Measurements from ENCODE around the gene FAM89B.

FAM89B gene

DNA sequence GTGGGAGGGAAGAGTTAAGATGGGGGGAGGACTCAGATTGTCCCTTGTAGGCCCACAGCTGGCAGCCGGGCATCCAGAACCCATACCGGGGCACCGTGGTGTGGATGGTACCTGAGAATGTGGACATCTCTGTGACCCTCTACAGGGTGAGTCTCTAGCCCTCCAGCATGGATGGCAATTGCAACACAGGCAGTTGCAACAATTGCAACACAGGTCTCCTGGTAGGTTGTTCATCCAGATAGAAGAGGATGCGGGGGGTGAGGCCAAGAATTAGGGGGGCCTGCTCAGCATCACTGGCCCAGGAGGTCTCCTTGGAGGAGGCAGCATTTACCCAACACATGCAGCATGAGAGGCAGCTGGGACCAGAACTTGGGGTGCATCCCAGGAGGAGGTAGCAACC lies 7.0 kb downstream of the FAM89B start:
- H3K9ac ChIP-seq (ENCODE audit: low read depth, low read length), result no peak overlapping the region
- no peaks in the 10 kb centered on the region for H3K36me3 ChIP-seq (ENCODE audit: insufficient read depth, low read length)
- peaks cover 11% of the 10 kb centered on the region; the same call in 1 of the 2 replicates for H3K4me1 ChIP-seq (ENCODE audit: insufficient read depth, low read length)
- no peaks in the 10 kb centered on the region for H3K9me3 ChIP-seq (ENCODE audit: control insufficient read depth, insufficient read depth, low read length)

DNA sequence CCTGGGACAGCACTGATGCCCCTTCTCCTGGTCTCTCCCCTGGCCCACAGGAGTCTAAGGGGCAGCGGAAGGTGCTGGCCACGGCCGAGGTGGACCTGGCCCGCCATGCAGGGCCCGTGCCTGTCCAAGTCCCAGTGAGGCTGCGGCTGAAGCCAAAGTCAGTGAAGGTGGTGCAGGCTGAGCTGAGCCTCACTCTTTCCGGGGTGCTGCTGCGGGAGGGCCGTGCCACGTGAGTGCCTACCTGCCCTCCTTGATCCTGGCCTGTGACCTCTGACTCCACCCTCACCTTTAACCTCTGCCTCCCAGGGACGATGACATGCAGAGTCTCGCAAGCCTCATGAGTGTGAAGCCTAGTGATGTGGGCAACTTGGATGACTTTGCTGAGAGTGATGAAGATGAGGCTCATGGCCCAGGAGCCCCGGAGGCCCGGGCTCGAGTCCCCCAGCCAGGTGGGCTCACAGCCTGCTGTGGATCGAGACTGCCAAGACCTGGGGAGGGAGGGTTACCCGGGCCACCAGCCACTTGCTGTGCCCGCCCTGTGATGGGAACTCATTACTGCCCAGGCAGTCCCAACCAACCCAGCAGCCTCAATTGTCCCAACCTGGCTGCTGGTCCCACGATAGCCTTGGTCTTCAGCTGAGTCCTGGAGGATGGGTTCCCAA lies 7.8 kb downstream of the FAM89B start:
- no peaks in the 10 kb centered on the region for H3K36me3 ChIP-seq (ENCODE audit: insufficient read depth, low read length)
- H3K9me3 ChIP-seq (ENCODE audit: control insufficient read depth, insufficient read depth, low read length), result no peaks in the 10 kb centered on the region
- H3K9ac ChIP-seq (ENCODE audit: low read depth, low read length), result no peak overlapping the region
- peaks cover 8% of the 10 kb centered on the region; the same call in 1 of the 2 replicates for H3K4me1 ChIP-seq (ENCODE audit: insufficient read depth, low read length)

DNA sequence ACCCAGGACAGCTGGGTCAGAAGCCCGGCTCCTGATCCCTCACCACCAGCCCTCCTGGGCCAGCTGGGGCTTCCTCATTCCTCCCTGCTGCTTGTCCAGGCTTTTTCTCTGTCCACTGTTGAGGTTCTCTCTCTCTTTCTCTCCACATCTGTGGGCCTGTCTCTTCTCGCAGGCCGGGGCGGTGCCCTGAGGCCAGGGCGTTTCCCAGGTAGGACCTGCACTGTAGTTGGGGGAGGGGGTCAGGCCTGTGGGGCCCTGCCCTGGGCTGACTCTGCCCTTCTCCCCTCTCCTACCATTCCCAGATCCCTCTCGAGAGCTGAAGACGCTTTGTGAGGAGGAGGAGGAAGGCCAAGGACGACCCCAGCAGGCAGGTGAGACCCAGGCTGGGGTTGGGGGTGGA lies 8.4 kb downstream of the FAM89B start:
- H3K9ac ChIP-seq (ENCODE audit: low read depth, low read length), result no peak overlapping the region
- peaks cover 4% of the 10 kb centered on the region; the same call in 1 of the 2 replicates for H3K4me1 ChIP-seq (ENCODE audit: insufficient read depth, low read length)
- H3K9me3 ChIP-seq (ENCODE audit: control insufficient read depth, insufficient read depth, low read length), result no peaks in the 10 kb centered on the region
- H3K36me3 ChIP-seq (ENCODE audit: insufficient read depth, low read length), result no peaks in the 10 kb centered on the region

DNA sequence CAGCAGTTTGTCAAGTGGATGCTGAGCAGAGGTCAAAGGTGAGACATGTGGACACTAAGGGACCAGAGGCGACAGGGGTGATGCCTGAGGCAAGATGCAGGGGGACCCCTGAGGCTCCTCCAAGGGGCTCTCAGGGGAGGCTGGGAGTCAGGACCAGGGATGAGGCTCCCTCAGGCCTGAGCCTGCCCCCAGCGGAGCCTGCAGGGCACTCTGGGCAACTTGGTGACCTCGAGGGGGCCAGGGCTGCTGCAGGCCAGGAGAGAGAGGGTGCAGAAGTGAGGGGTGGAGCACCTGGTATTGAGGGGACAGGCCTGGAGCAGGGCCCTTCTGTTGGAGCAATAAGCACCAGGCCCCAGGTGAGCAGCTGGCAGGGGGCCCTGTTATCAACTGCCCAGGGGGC lies 9.6 kb downstream of the FAM89B start:
- Histone ChIP-seq H3K9me3 (ENCODE audit: control insufficient read depth, insufficient read depth, low read length) (no peaks in the 10 kb centered on the region), H3K4me1 (ENCODE audit: insufficient read depth, low read length) (peaks cover 8% of the 10 kb centered on the region; the same call in 1 of the 2 replicates), H3K9ac (ENCODE audit: low read depth, low read length) (no peak overlapping the region), H3K36me3 (ENCODE audit: insufficient read depth, low read length) (no peaks in the 10 kb centered on the region)

DNA sequence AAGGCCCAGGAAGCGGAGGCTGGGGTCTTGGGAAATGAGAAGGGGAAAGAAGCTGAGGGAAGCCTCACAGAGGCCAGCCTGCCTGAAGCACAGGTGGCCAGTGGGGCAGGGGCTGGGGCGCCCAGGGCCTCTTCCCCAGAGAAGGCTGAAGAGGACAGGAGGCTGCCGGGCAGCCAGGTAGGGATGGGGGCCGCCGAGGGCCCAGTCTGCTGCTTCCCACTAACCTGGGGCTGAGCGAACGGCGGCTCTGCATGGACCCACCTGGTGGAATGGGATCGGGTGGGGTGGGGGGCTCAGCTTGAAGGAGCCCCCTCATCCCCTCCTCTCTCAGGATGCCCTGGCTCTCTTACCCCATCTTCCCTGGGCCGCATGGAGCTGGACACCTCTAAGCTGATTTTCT lies 11.3 kb downstream of the FAM89B start:
- peaks cover 18% of the 10 kb centered on the region; the same call in 1 of the 2 replicates for H3K4me1 ChIP-seq (ENCODE audit: insufficient read depth, low read length)
- H3K36me3 ChIP-seq (ENCODE audit: insufficient read depth, low read length), result no peaks in the 10 kb centered on the region
- H3K9ac ChIP-seq (ENCODE audit: low read depth, low read length), result no peak overlapping the region
- no peaks in the 10 kb centered on the region for H3K9me3 ChIP-seq (ENCODE audit: control insufficient read depth, insufficient read depth, low read length)

DNA sequence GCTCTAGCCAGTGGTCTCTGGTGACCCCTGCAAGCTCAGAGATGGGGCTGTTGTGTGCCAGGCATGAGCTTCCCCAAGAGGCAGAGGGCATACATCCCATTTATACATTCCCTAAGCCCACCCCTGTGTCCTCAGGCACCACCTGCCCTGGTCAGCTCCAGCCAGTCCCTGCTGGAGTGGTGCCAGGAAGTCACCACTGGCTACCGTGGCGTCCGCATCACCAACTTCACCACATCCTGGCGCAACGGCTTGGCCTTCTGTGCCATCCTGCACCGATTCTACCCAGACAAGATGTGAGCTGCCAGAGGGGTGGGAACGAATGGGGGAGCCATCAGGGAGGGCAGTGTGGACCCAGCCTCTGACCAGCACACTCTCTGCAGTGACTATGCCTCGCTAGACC lies 11.8 kb downstream of the FAM89B start:
- Histone ChIP-seq H3K9me3 (ENCODE audit: control insufficient read depth, insufficient read depth, low read length) (no peaks in the 10 kb centered on the region), H3K36me3 (ENCODE audit: insufficient read depth, low read length) (no peaks in the 10 kb centered on the region), H3K4me1 (ENCODE audit: insufficient read depth, low read length) (peaks cover 18% of the 10 kb centered on the region; the same call in 1 of the 2 replicates), H3K9ac (ENCODE audit: low read depth, low read length) (no peak overlapping the region)

DNA sequence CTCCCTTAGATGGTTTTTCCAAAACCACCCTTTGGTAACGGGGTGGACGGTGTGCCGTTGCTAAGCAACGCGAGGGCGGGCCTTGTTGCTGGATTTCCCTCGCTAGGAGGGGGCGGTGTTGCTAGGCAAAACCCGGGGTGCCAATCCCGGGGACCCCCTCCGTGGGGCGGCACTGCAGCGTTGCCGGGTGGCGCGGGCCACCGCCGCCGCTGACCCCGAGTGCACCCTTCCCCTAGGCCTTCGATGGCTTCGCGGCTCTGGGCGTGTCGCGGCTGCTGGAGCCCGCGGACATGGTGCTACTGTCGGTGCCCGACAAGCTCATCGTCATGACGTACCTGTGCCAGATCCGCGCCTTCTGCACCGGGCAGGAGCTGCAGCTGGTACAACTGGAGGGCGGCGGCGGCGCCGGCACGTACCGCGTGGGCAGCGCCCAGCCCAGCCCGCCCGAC lies 12.4 kb downstream of the FAM89B start:
- Histone ChIP-seq H3K9ac (ENCODE audit: low read depth, low read length) (peak overlapping the region; percentile 47; the same call in 1 of the 2 replicates), H3K9me3 (ENCODE audit: control insufficient read depth, insufficient read depth, low read length) (no peaks in the 10 kb centered on the region), H3K4me1 (ENCODE audit: insufficient read depth, low read length) (peaks cover 18% of the 10 kb centered on the region; the same call in 1 of the 2 replicates), H3K36me3 (ENCODE audit: insufficient read depth, low read length) (no peaks in the 10 kb centered on the region)

DNA sequence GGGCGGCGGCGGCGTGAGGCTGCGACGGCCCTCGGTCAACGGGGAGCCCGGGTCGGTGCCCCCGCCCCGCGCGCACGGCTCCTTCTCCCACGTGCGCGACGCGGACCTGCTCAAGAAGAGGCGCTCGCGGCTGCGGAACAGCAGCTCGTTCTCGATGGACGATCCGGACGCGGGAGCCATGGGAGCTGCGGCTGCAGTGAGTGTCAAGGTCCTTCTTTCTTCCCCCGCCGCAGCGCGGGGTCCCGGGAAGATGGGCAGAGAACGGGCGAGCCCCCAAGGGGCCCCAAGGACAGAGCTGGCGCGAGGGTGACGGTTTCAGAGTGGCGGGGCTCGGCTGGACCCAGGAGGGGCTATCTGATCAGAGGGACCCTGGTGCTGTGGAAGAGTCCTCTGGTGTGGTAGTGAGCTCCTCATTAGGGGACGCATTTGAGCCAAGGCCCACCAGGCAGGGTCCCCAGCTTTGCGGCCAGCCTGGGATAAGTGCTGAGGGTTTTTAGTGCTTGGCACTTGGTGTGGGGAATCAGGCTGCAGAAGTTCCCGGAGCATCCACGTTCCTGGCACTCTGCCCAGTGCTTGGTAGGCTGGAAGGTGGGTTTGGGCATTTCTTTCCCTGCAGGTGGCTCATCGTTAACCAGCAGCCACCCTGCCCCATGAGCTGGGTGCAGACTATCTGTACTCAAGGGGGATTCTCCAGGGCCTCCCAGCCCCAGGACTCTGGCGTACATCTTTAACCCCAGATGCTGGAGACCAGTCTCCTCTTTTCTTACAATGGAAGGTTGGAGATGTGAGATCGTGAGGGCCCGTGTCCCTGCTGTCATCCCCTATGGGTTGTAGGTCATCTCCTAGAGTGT lies 13.3 kb downstream of the FAM89B start:
- Histone ChIP-seq H3K9ac (ENCODE audit: low read depth, low read length) (no peak overlapping the region; the same call in 1 of the 2 replicates), H3K36me3 (ENCODE audit: insufficient read depth, low read length) (no peaks in the 10 kb centered on the region), H3K4me1 (ENCODE audit: insufficient read depth, low read length) (peaks cover 21% of the 10 kb centered on the region; the same call in 1 of the 2 replicates), H3K9me3 (ENCODE audit: control insufficient read depth, insufficient read depth, low read length) (no peaks in the 10 kb centered on the region)

DNA sequence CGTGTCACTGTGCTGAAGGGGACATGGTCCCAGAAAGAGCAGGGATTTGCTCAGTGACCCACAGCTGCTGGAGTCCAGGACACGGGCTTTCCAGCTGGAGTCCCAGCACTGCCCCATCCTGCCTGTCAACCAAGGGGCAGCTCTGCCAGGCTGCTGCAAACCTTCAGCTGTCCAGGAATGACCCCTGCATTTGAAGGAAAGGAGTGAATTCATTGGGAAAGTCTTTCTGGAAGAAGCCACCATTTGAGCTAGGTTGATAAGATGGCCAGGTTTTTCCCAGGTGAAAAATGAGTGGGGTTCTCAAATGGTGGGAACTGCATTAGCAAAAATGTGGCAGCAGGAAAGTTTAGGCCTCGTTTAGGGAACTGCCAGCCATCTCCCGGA lies 13.9 kb downstream of the FAM89B start:
- Histone ChIP-seq H3K4me1 (ENCODE audit: insufficient read depth, low read length) (peaks cover 21% of the 10 kb centered on the region; the same call in 1 of the 2 replicates), H3K9ac (ENCODE audit: low read depth, low read length) (no peak overlapping the region), H3K36me3 (ENCODE audit: insufficient read depth, low read length) (no peaks in the 10 kb centered on the region), H3K9me3 (ENCODE audit: control insufficient read depth, insufficient read depth, low read length) (no peaks in the 10 kb centered on the region)

DNA sequence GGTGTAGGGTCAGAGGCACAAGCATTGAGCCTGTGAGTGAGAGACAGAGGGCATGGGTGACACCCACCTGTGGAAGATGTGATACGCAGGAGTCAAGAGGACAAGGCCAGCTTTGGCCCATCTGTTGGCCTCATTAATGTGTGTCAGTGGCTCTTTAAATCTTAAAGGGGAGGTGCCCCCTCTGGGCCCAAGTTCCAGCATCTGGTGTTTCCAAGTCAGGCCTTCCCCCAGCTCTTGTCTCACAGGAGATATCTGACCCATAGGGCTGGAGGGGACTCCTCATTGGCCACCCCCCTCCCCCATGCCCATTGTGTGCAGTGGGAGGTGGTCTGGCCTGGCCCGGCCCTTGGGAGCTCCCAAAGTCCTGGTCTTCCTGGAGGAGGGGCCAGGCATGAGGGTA lies 14.3 kb downstream of the FAM89B start:
- Histone ChIP-seq H3K9ac (ENCODE audit: low read depth, low read length) (no peak overlapping the region), H3K9me3 (ENCODE audit: control insufficient read depth, insufficient read depth, low read length) (no peaks in the 10 kb centered on the region), H3K36me3 (ENCODE audit: insufficient read depth, low read length) (no peaks in the 10 kb centered on the region), H3K4me1 (ENCODE audit: insufficient read depth, low read length) (peaks cover 21% of the 10 kb centered on the region; the same call in 1 of the 2 replicates)

DNA sequence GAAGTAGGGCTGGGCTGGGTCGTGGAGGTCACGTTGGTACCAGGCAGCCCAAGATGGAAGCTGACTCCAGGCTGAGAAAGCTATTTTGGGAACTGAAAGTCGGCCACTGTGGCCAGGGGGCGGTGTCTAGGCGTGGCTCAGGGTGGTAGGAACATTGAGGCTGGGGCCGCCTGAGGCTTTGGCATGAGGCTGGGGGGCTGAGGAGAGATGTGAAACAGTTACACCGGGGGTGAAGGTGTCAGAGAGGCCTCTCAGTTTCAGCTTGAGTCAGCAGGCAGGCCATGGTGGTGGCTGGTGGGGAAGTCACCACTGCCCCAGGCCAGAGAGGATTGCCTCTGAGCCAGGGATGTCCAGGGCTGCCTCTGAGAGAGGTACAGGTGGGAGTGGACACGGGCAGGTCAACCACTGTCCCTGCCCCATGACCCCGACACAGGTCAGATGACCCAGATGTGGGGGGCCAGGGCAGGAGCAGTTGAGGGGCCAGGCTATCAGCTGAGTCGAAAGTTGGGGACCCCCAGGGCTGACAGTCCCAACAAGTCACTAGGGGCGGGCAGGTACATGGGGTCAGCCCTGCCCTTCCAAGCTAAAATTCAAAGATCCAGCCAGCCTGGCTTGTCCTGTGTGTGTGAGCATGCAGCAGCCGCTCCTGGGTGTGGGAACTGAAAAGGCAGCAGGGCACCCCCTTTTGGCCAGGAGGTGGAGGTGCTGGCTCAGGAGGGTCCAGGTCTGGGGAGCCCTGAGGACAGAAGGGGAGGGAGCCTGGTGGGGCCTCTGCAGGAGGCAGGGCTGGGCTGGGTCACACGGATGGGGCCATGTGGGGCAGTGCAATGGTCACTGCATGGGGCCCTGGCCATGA lies 16.1 kb downstream of the FAM89B start:
- H3K9me3 ChIP-seq (ENCODE audit: control insufficient read depth, insufficient read depth, low read length), result no peaks in the 10 kb centered on the region
- H3K4me1 ChIP-seq (ENCODE audit: insufficient read depth, low read length), result peaks cover 21% of the 10 kb centered on the region; the same call in 1 of the 2 replicates
- H3K9ac ChIP-seq (ENCODE audit: low read depth, low read length), result no peak overlapping the region
- H3K36me3 ChIP-seq (ENCODE audit: insufficient read depth, low read length), result no peaks in the 10 kb centered on the region

DNA sequence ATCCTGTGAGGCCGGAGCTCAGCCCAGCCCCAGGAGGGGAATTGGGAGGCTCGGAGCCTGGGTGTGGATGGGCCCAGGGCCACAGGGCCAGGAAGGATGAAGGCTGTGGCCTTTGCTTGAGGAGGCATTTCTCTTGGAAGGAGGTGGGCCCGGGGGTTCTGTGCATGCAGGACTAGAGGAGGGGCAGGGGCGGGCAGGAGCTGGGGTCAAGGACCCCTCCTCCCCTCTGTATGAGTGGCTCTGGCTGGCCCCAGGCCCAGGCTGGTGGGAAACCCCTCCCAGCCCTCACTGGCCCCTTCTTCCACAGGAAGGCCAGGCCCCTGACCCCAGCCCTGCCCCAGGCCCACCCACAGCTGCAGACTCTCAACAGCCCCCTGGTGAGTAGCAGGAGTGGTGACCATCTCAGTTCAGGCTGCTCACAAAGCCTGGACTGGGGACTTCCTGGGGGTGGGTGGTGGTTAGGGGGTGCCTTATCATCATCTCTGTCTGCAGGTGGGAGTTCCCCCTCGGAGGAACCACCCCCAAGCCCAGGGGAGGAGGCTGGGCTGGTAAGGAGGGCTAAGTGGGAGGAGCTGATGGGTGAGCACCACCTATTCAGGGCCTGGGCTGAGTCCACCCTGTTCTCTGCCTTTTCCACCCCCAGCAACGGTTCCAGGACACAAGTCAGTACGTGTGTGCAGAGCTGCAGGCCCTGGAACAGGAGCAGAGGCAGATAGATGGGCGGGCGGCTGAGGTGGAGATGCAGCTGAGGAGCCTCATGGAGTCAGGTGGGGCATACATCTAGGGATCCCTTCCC lies 17.3 kb downstream of the FAM89B start:
- Histone ChIP-seq H3K4me1 (ENCODE audit: insufficient read depth, low read length) (peaks cover 21% of the 10 kb centered on the region; the same call in 1 of the 2 replicates), H3K9ac (ENCODE audit: low read depth, low read length) (no peak overlapping the region), H3K9me3 (ENCODE audit: control insufficient read depth, insufficient read depth, low read length) (no peaks in the 10 kb centered on the region), H3K36me3 (ENCODE audit: insufficient read depth, low read length) (no peaks in the 10 kb centered on the region)

DNA sequence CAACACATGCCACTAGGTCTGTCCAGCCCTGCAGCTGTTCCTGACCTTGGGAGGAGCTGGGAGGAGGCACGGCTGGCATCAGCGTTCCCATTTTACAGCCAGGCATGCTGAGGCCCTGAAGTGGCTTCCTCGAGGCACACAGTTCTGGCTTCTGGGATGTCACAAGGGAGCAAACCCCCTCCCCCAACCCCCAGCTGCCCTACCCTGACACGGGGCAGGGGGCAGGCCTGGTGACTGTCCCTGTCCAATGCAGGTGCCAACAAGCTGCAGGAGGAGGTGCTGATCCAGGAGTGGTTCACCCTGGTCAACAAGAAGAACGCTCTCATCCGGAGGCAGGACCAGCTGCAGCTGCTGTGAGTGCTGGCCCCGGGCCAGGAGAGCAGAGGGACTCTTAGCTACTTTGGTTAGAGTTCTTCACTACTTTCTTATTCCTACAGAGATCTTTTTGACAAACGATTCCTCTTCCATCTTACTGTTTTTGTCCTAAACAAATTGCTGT lies 18.0 kb downstream of the FAM89B start:
- Histone ChIP-seq H3K9ac (ENCODE audit: low read depth, low read length) (no peak overlapping the region), H3K9me3 (ENCODE audit: control insufficient read depth, insufficient read depth, low read length) (no peaks in the 10 kb centered on the region), H3K36me3 (ENCODE audit: insufficient read depth, low read length) (no peaks in the 10 kb centered on the region), H3K4me1 (ENCODE audit: insufficient read depth, low read length) (peaks cover 21% of the 10 kb centered on the region; the same call in 1 of the 2 replicates)
